Stomach smooth muscle (tissue), 2 donors: ENCODE measurements around the gene FCHO1.

Experiments used
- H3K27ac ChIP-seq: one replicate; pipeline ENCODE4 v1.7.0; 2013; ENCODE audit warnings: mild to moderate bottlenecking, low read length, inconsistent platforms
- H3K27me3 ChIP-seq, 2 donors: one replicate each; pipeline ENCODE4 v1.7.0; 2013; ENCODE audit warnings: low read length in 2 of 2; ENCODE audit not compliant: insufficient read depth in 2 of 2, control insufficient read depth in 1 of 2
- H3K36me3 ChIP-seq, 2 donors: one replicate each; pipeline ENCODE4 v1.7.0; 2013; ENCODE audit warnings: low read length in 2 of 2; ENCODE audit not compliant: control insufficient read depth in 2 of 2, insufficient read depth in 2 of 2
- H3K4me1 ChIP-seq: one replicate; pipeline ENCODE4 v1.7.0; 2013; ENCODE audit warnings: low read length; ENCODE audit not compliant: control insufficient read depth, insufficient read depth
- H3K4me3 ChIP-seq, 2 donors: one replicate each; pipeline ENCODE4 v1.7.0; 2013; ENCODE audit warnings: low read length in 2 of 2
- H3K9ac ChIP-seq, 2 donors: one replicate each; pipeline ENCODE4 v1.7.0; 2013; ENCODE audit warnings: low read length in 2 of 2, mild to moderate bottlenecking in 1 of 2
- H3K9me3 ChIP-seq, 2 donors: one replicate each; pipeline ENCODE4 v1.7.0; 2013; ENCODE audit warnings: low read length in 2 of 2; ENCODE audit not compliant: control insufficient read depth in 2 of 2
- donor health status: healthy.
- donor health status: Pancreatic carcinoma.

Gene FCHO1

DNA sequence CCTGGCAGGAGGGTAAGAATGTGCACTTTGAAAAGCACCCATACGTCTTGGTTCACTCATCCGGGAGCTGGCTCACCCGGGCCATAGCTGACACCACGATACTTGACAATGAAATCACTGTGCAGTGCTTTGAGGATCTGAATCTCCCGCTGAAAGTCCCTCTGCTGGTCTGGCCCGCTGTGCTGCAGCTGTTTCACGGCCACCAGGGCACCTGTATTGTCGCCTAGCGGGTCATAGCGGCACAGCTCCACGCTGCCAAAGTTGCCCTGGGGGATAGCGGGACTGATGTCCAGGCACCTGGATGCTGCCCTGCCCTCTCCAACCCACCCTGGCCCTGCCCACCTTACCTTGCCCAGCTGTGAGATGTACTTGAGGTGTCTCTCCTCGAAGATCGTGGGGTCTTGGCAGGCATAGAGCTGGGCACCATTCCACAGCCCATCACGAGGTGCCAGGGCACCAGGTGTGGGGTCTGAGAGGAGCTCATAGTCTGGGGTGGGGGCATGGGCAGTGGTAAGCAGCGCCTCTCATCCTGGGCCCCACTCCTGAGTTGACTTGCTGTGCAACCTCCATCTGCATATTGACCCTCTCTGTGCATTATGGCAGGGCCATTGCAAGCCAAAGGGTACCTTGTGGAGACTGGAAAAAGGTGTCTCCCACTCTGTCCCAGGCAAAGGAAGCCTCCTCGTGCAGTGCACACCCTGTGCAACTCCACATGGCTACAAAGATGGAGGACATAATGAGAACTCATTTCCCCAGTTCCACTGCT lies 81.3 kb downstream of the FCHO1 start:
- Histone ChIP-seq H3K9me3 (no peaks in the 10 kb centered on the region), H3K4me1 (peaks cover 10% of the 10 kb centered on the region), H3K27ac (no peak overlapping the region), H3K9ac (no peak overlapping the region), H3K36me3 (no peaks in the 10 kb centered on the region), H3K27me3 (peaks cover 29 to 36% of the 10 kb centered on the region in 2 donors), H3K4me3 (no peak overlapping the region)

GRCh38 chr19:17834350-17835181 lies 83.3 kb downstream of the FCHO1 start:
- Histone ChIP-seq H3K4me1 (peaks cover 10% of the 10 kb centered on the region), H3K27ac (no peak overlapping the region), H3K36me3 (no peaks in the 10 kb centered on the region), H3K9ac (no peak overlapping the region), H3K27me3 (peaks cover 29 to 34% of the 10 kb centered on the region in 2 donors), H3K4me3 (no peak overlapping the region), H3K9me3 (no peaks in the 10 kb centered on the region)

GRCh38 chr19:17835182-17836006 lies 84.1 kb downstream of the FCHO1 start:
- no peak overlapping the region for H3K9ac ChIP-seq
- no peak overlapping the region for H3K4me3 ChIP-seq
- peaks cover 20 to 30% of the 10 kb centered on the region in 2 donors for H3K27me3 ChIP-seq
- H3K36me3 ChIP-seq, result no peaks in the 10 kb centered on the region
- no peak overlapping the region for H3K27ac ChIP-seq
- no peaks in the 10 kb centered on the region for H3K9me3 ChIP-seq
- H3K4me1 ChIP-seq, result peaks cover 7% of the 10 kb centered on the region

DNA sequence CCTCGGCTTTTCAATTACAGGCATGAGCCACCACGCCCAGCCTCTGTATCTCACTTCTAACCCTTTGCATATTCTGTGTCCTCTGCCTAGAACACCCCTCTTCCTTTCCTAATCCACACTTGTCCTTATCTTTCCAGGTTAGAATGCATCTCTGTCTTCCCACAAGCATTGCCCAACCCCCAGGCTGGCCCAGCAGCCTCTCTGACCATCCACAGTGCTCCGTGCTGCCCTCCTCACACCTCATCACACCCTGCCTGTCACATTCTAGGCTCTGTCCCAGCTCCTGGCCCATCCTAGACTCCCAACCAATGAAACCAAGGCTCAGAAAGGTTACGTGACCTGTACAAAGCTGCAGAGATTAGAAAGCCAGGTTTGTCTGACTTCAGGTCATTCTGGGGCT lies 85.3 kb downstream of the FCHO1 start:
- Histone ChIP-seq H3K27ac (no peak overlapping the region), H3K4me1 (peaks cover 7% of the 10 kb centered on the region), H3K27me3 (peaks cover 19 to 32% of the 10 kb centered on the region in 2 donors), H3K9me3 (no peaks in the 10 kb centered on the region), H3K9ac (no peak overlapping the region), H3K4me3 (no peak overlapping the region), H3K36me3 (no peaks in the 10 kb centered on the region)

DNA sequence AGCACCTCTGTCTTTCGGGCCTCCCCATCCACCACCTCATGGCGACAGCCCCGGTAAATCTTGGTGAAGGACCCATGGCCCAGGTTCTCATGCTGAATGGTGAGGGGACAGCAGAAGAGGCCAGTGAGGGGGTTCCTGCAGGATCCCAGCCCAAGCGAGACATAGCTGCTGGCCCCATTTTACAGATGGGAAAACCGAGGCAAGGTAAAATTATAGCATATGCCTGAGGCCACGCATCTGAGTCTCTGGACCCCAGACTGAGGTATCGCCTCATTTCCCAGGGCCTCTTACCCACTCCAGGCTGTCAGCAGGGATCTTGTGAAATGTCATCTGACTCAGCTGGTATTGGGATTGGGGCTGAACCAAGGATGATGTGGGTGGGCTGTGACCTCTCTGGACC lies 86.7 kb downstream of the FCHO1 start:
- Histone ChIP-seq H3K27me3 (peaks cover 23% of the 10 kb centered on the region in 2 donors), H3K9ac (no peak overlapping the region), H3K27ac (no peak overlapping the region), H3K9me3 (no peaks in the 10 kb centered on the region), H3K4me1 (peaks cover 10% of the 10 kb centered on the region), H3K36me3 (no peaks in the 10 kb centered on the region), H3K4me3 (no peak overlapping the region)
